ENCODE results near the gene GUCY1A1.

- TF ChIP-seq EZH2phosphoT487 (IDR thresholded peaks at IDR 0.05; ENCODE audit: insufficient read depth, low read depth) (no peak), EZH2 (IDR thresholded peaks at IDR 0.05; ENCODE audit: insufficient read depth, poor library complexity, severe bottlenecking) (no peak)
These were observed 11.4 kb downstream of the GUCY1A1 start for GRCh38 chr4:155678011-155678410.

Measured in GM23248 (cell line).